Gastroesophageal sphincter (tissue), 3 donors: ENCODE results near the gene AMN1.

Source experiments
- CTCF ChIP-seq, 4 experiments: fragments of 200-600 bp in 2 of 4; fragments of 450-650 bp in 2 of 4; sonication (generic) in 1 of 4; IDR thresholded peaks; one replicate each; pipeline ENCODE4 v1.5.1; 2017 to 2019; ENCODE audit warnings: antibody characterized with exemption in 4 of 4, mild to moderate bottlenecking in 2 of 4, moderate library complexity in 2 of 4
- POLR2A ChIP-seq, 2 donors: fragments of 450-650 bp; IDR thresholded peaks; one replicate each; pipeline ENCODE4 v1.6.1; 2017; ENCODE audit warnings: antibody characterized with exemption in 2 of 2, mild to moderate bottlenecking in 2 of 2, moderate library complexity in 1 of 2

DNA sequence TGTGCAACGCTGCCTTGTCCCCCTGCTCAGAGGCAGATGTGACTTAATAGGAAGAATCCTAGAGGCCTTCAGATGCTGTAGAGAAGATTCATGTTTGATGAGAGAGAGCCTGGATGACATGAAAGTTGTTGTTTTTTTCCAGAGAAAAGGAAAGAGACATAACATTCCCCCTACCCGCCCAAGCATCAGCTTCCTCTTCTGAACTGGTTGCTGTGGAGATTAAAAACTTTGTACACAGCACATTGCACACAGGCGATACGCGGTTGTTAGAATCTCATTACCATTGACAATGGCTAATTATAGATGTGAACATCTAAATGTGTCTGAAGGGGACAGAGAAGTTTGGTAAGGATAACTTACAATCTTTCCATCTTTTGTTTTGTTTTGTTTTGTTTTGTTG is 82.9 kb downstream of the AMN1 start:
- TF ChIP-seq CTCF (IDR thresholded peaks at IDR 0.05): no peak
- no peak for TF ChIP-seq POLR2A (IDR thresholded peaks at IDR 0.05)
